ENCODE data around the gene TRHDE.

Gene TRHDE

DNA sequence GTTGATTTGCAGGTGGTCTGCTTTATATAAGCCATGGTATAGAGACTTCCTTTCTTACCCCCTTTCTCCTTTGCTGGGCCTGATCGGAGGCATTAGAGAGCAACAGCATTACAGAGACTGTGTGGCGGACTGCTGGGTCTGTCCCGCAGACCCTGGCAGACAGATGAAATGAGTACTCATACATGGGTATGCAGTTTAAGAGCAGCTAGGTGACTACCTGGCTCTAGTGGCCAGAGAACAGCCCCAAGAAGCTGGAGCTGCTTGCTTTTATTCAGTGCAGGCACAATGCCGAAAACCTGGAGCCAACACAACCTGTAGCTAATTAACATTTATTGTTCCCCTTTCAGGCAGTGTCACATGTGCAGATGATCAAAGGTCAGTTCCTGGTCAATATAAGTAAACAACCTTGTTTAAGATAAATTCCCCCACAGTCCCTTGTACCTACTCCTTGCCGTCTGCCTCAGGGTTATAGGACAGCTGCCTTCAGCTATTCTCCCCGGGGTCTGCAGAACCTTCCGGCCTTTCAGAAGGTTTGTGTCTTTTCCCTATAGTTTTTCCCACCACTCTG is 160.0 kb downstream of the TRHDE start:
- DNase-seq (ENCODE audit: low read depth in 2 of 2, low spot score in 1 of 2): no peak

- DNase-seq (ENCODE audit: low read depth in 2 of 2, low spot score in 1 of 2): no peak
Observed at GRCh38 chr12:72433298-72433697, 161.1 kb downstream of the TRHDE start.

DNA sequence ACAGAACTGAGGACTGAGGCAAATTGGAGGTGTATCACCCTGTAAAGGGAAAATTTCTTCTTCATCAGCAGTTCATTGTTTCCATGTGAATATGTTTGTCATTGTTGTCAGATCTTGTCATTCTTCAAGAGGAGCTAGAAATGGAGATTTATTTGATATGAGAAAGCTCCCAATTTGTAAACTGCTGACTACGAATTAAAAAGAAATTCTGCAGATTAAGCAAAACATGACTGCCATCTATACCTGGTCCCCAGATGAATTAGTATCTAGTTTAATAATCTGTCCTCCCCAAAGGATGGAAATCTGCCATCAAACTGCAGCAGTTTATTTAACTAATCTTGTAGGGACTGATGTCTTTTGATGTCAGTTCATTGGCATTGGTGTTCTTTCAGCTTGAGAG is 162.8 kb downstream of the TRHDE start:
- DNase-seq (ENCODE audit: low read depth in 2 of 2, low spot score in 1 of 2): no peak

- DNase-seq (ENCODE audit: low read depth in 2 of 2, low spot score in 1 of 2): no peak
Observed at GRCh38 chr12:72442217-72442616, 170.0 kb downstream of the TRHDE start.

GRCh38 chr12:72444125-72444524 is 172.0 kb downstream of the TRHDE start:
- DNase-seq (ENCODE audit: low read depth in 2 of 2, low spot score in 1 of 2): no peak

DNA sequence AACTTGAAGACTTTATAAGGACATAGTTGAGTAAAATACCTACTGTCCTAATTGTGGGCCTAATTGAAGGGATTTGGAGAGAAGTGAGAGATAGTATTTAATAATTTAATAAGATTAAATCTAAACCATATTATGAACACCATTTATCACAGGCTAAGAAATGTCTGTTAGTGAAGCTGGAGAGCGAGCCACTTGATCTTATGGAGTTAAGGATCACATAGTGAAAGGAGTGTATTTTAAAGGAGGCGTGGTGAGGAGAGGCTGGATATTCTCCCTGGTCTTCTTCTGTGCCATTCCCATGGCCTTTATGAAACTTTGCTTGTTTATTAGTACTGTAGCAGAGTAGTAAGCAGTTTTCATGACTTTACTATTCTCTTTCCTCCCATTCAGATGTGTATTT is 172.4 kb downstream of the TRHDE start:
- no peak for DNase-seq (ENCODE audit: low read depth in 2 of 2, low spot score in 1 of 2)

GRCh38 chr12:72448089-72448488 is 175.9 kb downstream of the TRHDE start:
- no peak for DNase-seq (ENCODE audit: low read depth in 2 of 2, low spot score in 1 of 2)

- DNase-seq (ENCODE audit: low read depth in 2 of 2, low spot score in 1 of 2): no peak
Observed at GRCh38 chr12:72448805-72449204, 176.6 kb downstream of the TRHDE start.

DNA sequence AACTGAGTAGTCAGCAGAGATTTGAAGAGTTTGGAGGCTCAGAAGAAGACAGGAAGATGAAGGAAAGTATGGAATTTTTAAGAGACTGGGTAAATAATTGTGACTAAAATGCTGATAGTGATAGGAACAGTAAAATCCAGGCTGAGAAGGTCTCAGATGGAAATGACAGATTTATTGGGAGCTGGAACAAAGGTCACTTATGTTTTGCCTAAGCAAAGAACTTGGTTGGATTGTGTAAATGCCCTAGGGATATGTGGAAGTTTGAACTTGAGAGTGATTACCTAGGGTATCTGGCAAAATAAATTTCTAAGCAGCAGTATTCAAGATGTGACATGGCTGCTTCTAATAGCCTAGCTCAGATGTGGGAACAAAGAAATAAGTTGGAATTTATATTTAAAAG is 180.9 kb downstream of the TRHDE start:
- DNase-seq (ENCODE audit: low read depth in 2 of 2, low spot score in 1 of 2): no peak

GRCh38 chr12:72453550-72453949 is 181.4 kb downstream of the TRHDE start:
- no peak for DNase-seq (ENCODE audit: low read depth in 2 of 2, low spot score in 1 of 2)

GRCh38 chr12:72464471-72464870 is 192.3 kb downstream of the TRHDE start:
- DNase-seq (ENCODE audit: low read depth in 2 of 2, low spot score in 1 of 2): no peak

GRCh38 chr12:72465155-72465554 is 193.0 kb downstream of the TRHDE start:
- DNase-seq (ENCODE audit: low read depth in 2 of 2, low spot score in 1 of 2): no peak

DNA sequence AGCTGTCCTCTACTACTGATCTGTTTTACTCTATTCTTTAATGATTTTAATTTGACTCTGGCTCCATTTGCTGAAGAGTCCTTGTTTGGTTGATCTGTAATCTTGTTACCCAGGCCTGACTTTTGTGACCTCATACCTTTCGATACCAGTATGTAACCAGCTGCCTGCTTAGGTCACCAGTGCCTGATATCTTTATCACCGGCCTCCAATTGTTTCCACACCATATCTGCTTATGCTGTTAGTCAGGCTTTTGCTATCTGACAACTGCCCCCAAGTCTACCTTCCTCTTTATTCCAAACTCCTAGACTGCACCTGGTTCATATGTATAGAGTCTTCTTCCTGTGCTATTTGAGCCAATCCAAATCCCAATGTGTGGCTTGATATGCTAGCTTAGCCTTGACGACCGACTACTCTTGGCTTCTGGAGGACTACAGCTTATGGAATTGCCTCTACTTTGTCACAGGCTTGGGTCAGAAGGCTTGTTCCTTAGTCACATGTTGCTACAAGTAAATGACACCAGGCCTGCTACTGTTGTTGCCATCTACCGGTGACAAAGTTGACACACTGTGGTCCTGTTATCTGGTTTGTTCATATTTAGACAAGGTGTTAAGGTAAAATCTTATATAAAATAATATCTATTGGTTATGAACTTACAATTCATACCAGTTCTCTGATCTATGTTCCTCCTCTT is 193.9 kb downstream of the TRHDE start:
- no peak for DNase-seq (ENCODE audit: low read depth in 2 of 2, low spot score in 1 of 2)

DNA sequence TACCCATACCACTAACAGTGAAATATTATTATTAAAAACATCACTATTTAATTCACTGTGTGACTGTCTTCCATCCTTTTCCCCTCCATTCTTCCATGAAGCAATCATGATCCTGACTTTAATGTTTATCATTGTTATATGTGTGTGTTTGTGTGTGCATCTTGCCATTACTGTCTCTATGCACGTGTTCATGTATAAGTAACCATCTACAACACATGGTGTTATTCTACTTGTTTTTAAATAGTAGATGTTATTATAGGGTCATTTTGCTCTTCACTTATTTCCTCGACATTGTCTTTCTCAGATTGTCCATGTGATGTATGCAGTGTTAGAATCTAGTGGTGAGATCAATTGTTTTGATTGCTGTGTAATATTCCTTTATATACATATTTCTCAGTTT is 195.8 kb downstream of the TRHDE start:
- DNase-seq (ENCODE audit: low read depth in 2 of 2, low spot score in 1 of 2): no peak

DNA sequence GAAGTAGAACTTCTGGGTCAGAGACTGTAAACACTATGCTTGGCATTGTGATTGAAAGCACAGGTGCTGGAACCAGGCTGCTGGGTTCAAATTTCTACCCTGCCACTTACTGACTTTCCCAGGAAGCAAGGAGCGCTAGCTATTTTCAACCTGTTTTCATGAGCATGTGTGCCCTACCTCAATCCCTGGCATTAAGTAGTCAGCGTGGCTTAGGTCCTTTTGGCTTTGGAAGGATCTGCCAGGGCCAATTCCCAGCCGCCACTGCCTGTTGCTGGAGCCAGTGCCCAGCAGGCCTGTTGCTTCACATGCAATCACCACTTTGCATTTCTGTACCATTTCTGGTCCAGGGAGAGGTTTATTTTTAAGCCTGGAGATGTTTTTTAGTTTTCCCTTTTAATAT is 196.3 kb downstream of the TRHDE start:
- no peak for DNase-seq (ENCODE audit: low read depth in 2 of 2, low spot score in 1 of 2)

DNA sequence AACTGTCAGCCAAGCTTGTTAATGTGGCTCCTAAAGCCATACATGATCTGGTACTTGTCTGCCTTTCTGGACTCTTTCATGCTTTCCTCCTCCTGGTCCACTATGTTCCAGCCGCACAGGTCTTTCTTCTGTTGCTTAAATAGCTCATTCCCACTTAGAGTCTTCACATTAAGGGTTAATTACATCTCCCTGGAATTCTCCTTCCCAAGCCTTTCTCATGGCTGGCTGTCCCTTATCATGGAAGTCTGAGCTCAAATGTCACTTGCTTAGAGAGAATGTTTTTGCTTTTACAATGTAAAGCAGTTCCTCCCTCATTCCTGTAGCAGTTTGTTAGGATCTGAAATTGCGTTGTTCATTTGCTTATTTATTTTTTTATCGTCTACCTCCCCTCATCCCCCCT is 199.6 kb downstream of the TRHDE start:
- DNase-seq (ENCODE audit: low read depth in 2 of 2, low spot score in 1 of 2): no peak

GRCh38 chr12:72472350-72472749 is 200.2 kb downstream of the TRHDE start:
- no peak for DNase-seq (ENCODE audit: low read depth in 2 of 2, low spot score in 1 of 2)

GRCh38 chr12:72476301-72476700 is 204.1 kb downstream of the TRHDE start:
- DNase-seq (ENCODE audit: low read depth in 2 of 2, low spot score in 1 of 2): no peak

GRCh38 chr12:72485017-72485701 is 213.0 kb downstream of the TRHDE start:
- no peak for DNase-seq (ENCODE audit: low read depth in 2 of 2, low spot score in 1 of 2)

GRCh38 chr12:72491426-72491825 is 219.3 kb downstream of the TRHDE start:
- no peak for DNase-seq (ENCODE audit: low read depth in 2 of 2, low spot score in 1 of 2)

DNA sequence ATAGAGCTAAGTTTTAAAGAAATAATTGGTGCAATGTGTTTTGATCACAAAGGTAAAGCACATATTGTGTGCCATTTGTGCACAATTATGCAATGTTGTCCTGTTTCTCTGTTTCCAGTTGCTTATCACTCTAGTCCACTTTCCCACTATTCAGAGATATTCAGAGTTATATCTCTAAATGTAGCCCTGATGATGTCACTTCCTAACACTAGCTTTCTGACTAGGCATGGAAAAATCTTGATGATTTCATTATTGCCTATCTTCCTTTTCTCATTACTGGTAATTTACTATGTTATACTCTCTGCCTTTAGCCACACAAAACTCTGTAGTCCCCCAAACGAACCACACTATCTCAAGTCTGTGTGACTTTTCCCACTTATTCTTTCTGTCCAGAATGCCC is 221.2 kb downstream of the TRHDE start:
- DNase-seq (ENCODE audit: low read depth in 2 of 2, low spot score in 1 of 2): no peak

DNA sequence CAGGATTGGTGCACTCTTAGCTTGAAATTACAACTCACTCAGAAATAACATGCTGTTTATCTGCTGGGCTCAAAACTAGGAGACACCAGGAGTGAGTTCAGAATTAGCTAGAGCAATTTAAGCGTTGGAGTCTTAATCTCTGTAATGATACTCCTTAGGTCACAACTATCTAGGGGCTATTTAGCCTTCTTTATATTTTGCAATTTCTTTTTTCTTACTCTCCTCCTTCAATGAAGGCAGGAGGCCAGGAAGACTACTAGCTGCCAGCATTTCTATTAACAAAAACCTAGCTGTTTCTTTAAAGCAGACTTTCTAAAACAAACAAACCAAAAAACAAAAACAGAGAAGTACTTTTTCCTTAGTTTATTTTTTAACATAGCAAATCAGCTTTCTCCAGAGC is 226.2 kb downstream of the TRHDE start:
- DNase-seq (ENCODE audit: low read depth in 2 of 2, low spot score in 1 of 2): no peak

GRCh38 chr12:72499244-72499643 is 227.1 kb downstream of the TRHDE start:
- DNase-seq (ENCODE audit: low read depth in 2 of 2, low spot score in 1 of 2): no peak

Data from stimulated activated CD8-positive, alpha-beta memory T cell treated with anti-CD3 and anti-CD28 coated beads, Interleukin-4, amount 100 ng/mL, for 1 hour (primary cell).